Muscle of arm (tissue), 14 donors: ENCODE results near the gene ALKBH8. TPM values are rescaled to one million over a fixed set of nuclear protein-coding genes. Genes with fewer than 3 reads are reported as not detected.

Experiments used
- DNase-seq: peaks from one replicate; pipeline ENCODE4 v3.0.0-alpha.2; 2013
- long read RNA-seq, 11 donors: transcript quantifications; one replicate each; lab custom pipeline, GENCODE V29; 2026
- polyA plus RNA-seq, 12 donors: library from polyadenylated mRNA; unstranded; fragments of 120-200 nt; gene quantifications; one replicate each; pipeline ENCODE4 v1.2.1, GENCODE V29; 2013; ENCODE audit not compliant: insufficient read length in 12 of 12

ALKBH8 gene, protein sequence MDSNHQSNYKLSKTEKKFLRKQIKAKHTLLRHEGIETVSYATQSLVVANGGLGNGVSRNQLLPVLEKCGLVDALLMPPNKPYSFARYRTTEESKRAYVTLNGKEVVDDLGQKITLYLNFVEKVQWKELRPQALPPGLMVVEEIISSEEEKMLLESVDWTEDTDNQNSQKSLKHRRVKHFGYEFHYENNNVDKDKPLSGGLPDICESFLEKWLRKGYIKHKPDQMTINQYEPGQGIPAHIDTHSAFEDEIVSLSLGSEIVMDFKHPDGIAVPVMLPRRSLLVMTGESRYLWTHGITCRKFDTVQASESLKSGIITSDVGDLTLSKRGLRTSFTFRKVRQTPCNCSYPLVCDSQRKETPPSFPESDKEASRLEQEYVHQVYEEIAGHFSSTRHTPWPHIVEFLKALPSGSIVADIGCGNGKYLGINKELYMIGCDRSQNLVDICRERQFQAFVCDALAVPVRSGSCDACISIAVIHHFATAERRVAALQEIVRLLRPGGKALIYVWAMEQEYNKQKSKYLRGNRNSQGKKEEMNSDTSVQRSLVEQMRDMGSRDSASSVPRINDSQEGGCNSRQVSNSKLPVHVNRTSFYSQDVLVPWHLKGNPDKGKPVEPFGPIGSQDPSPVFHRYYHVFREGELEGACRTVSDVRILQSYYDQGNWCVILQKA
- polyA plus RNA-seq: 10 to 100 TPM in 3 of 12 donors, 1 to 10 TPM in 8, not detected in 1; 7.3 to 11.9 (median 9.3) TPM
- long read RNA-seq, donor 1, full-length matches to known transcripts: 1 of 1 reads
- long read RNA-seq, donor 1, partial matches to known transcripts: 0 of 1 reads
- long read RNA-seq, donor 1, other reads (novel, unspliced or antisense): 0 of 1 reads
- long read RNA-seq, donor 2, full-length matches to known transcripts: 3 of 3 reads
- long read RNA-seq, donor 2, partial matches to known transcripts: 0 of 3 reads
- long read RNA-seq, donor 2, other reads (novel, unspliced or antisense): 0 of 3 reads
- long read RNA-seq, donor 3: 0 reads
- long read RNA-seq, donor 4: 0 reads
- long read RNA-seq, donor 5: 0 reads
- long read RNA-seq, donor 6: 0 reads
- long read RNA-seq, donor 7, full-length matches to known transcripts: 2 of 2 reads
- long read RNA-seq, donor 7, partial matches to known transcripts: 0 of 2 reads
- long read RNA-seq, donor 7, other reads (novel, unspliced or antisense): 0 of 2 reads
- long read RNA-seq, donor 8: 0 reads
- long read RNA-seq, donor 9, full-length matches to known transcripts: 1 of 1 reads
- long read RNA-seq, donor 9, partial matches to known transcripts: 0 of 1 reads
- long read RNA-seq, donor 9, other reads (novel, unspliced or antisense): 0 of 1 reads
- long read RNA-seq, donor 10, full-length matches to known transcripts: 2 of 2 reads
- long read RNA-seq, donor 10, partial matches to known transcripts: 0 of 2 reads
- long read RNA-seq, donor 10, other reads (novel, unspliced or antisense): 0 of 2 reads
- long read RNA-seq, donor 11, partial matches to known transcripts: 5 of 6 reads
- long read RNA-seq, donor 11, other reads (novel, unspliced or antisense): 0 of 6 reads

DNA sequence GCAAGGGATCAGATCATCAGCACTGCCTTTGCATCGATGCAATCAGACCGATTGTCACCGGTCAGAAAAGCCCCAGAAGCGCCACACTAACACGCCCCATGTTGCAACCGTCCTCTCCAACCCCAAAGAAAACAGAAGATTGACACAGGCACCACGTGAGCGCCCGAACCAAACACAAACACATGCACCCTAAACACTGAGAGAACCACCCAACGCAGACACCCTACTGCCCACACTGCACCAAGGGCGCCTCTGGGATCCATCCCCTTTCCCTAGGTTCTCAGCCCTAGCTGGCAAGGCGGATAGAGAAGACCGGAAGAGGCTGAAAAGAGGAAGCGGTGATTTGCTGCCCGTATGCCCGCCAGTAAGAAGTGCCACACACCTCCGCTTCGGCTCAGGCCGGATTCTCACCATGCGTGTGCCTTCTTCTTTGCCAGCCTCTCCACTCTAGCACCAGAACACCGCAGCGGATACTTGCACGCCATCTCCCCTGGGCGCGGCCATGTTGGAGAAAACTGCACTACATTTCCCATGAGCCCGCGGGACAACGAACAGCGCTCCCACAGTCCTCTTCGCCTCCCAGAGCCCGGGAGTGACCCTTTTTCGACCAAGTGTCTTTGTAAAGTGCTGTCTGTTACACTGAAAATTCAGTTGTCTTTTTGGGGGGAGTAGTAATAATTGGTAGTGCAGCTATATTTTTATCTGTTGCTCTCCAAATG lies at the start of gene ALKBH8:
Gene ALKBH8 (minus strand): TSS at position 517 of the 719 bp plus-strand sequence. CDS start 4,842 bp downstream, outside the sequence.
- DNase-seq: peak; percentile 84

DNA sequence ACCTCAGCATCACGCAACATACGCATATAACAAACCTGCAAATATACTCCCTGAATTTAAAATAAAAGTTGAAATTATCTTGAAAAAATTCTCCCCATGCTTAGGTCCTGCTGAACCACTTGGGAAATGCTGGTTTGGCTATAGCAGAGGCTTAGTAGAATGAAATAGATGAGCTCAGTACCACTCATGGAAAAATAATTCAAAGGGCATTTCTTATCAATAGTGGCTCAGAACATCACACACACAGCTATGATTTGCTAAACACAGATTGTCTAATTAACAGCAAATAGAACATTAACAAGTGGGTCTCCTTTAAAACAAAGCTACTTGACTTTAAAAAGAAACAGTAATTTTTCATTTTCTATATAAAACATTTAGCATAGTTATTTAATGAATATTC lies 46.9 kb upstream of the ALKBH8 start:
- DNase-seq: no peak

DNA sequence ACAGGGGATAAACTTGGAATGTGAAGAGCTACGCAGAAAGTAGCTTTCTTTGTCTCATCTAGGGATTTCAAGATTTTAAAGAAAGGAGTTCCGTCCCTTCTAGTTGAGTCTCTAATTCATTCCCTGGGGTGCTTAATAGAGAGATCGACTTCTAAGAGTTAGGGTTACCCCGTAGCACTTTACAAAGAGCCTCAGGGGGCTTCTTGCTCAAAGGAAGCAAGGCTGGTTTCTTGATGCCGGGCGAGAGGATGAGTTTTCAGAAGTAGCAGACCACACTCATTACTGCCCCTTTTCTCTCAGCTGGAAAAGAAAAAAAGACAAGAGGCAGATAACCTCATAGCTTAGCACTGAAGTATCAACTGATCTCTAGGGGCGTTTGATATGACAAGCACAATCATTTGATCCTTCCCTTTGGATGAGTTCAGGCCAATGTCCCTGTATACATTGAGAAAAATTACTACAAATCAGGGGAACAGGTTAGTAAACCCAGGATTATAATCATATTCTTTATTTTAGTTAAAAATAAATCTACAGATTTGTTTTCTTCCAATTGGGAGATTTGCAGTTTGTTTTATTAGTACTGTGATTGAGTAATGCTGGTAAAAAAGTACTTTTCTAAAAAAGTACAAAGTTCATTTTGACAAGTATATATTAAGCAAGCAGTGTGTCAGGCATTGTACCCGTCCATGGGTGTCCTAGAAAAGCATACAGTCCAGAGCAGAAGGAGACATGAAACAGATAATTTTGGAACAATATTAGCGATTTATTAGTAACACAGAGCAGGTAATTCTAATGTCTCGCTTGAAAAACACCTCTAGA lies 44.1 kb upstream of the ALKBH8 start:
- no peak for DNase-seq

DNA sequence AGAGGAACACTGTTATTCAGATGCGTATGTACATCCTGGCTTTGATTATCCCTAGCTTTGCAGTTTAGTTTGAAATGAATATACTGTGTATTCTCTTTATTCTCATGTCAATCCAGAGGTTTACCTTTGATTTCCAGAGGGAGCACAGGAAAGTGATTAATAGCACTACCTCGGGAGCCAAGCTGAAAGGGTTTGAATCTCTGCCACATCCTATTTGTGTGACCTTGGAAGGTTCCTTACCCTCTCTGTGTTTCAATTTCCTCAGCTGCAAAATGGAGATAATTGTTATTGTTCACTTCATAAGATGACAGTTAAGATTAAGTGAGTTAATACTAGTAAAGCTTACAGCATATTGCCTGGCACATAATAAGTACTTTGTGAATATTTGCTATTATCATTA lies 43.3 kb upstream of the ALKBH8 start:
- DNase-seq: no peak

DNA sequence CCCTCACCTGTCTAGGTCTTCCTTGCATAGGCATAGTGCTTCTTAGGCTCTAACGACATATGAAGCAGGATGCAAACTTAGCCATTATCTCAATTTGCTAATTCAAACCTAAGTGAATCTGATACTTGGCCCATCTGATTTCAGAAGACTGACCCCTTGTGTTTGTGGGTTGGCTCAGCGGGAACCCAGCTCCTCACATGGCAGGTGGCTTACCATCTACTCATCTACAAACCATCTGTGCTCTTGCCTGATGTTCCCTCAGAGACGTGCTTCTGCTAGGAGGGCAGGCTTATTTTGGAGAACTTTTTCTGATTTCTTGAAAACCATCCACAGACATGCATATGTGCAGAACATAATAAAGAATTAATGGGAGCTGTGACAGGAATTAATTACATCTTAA lies 40.6 kb upstream of the ALKBH8 start:
- DNase-seq: no peak

DNA sequence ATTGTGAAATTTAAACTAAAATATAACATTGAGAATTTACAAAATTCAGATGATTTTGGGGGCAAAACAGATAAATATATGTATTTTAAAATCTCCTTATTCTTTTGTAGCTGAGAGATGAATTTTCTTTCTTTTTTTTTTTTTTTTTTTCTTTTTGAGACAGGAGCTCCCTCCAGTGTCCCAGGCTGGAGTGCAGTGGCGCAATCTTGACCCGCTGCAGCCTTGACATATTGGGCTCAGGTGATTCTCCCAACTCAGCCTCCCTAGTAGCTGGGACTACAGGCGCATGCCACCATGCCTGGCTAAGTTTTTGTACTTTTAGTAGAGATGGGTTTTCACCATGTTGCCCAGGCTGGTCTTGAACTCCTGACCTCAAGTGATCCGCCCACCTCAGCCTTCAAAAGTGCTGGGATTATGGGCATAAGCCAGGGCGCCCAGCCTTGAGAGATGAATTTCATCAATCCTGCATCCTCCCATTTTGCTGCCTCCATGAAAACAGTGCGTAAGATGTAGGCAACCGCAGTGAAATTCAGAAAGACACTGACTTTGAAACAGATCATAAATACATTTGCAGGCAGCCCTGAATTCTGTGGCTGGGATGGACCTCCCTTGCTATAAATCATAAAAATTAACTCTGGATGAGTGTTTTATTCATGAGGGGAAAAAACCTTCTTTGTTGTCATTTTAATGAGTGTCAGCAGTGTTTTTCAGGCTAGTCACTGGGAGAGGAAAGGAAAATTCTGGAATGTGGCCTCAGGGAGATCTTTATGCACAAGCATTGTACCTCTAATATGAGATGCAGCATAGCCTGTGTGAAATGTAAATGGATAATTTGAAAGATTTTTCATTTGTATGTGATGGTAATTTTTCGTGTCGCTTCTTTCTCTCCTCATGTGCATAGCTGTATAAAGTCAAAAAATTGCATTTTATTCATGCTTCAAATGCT lies 39.8 kb upstream of the ALKBH8 start:
- DNase-seq: no peak

DNA sequence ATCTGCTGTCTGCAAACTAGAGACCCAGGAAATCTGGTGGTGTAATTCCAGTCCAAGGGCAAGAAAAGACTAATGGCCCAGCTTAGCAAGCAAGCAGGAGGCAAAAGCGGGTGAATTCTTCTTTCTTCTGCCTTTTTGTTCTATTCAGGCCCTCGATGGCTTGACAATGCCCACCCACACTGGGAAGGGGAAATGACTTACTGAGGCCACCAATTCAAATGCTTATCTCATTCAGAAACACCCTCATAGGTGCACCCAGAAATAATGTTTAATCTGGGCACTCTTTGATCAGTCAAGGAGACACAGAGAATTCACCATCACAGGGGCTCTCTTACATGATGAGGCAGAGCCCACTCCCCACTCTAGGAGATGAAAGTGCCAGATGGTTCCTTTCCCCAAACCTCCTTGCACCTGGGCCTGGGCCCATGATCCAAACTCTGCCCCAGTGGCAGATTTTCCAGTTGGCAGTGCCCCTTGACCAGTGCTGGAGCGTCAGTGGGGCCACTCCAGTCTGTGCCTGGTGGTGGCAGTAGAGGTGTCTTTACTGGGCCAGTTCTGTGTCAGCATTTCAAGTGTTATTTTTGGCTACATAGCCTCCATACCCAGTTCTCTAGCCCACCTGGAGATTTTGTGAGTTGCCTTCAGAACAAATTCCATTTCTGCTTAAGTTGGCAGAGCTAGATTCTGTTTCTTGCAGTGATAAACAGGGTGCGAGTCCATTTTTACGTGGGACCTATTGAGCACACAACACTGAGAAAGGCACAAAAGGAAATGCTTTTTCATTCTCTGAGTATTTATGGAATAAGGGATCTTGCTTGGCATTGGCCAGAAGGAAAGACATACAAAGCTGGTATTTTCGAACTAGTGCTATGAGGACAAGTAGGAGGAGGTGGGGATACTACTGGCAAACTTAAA lies 32.9 kb upstream of the ALKBH8 start:
- DNase-seq: no peak

DNA sequence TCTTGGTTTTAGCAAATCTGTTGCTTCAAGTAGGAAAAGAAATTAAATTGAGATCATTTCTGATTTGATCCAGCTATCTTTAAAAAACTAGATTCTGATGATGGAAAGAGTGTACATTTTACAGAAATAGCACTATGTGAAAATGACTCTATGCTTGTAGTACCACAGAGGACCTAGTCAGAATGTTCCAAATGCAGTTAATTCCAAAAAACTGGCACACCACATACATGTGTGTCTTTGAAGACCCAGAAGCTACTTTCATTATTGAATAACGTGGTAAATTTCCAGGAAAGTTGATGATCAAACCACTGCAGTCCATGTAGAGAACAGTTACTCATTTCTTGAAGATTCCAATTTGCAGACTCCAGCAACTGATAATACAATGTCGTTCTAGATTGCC lies 29.2 kb upstream of the ALKBH8 start:
- no peak for DNase-seq

DNA sequence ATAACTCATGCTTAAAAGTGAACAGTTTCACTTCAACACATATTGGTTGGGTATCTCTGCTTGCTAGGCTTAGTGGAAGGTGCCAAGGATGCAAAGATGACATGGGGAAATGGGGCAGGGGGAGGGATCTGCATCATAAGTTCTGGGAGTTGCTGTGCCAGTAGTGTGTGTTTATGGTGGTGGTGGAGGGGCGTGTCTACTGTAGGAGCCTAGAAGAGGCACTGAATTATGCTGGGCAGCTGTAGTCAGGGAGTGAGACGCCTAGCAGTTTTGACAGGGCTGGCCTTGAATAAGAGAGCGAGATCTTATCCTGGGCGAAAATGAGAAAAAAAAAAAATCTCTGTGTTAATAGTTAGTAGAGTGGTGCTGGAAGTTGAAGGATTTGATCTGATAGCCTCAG lies 28.4 kb upstream of the ALKBH8 start:
- no peak for DNase-seq

DNA sequence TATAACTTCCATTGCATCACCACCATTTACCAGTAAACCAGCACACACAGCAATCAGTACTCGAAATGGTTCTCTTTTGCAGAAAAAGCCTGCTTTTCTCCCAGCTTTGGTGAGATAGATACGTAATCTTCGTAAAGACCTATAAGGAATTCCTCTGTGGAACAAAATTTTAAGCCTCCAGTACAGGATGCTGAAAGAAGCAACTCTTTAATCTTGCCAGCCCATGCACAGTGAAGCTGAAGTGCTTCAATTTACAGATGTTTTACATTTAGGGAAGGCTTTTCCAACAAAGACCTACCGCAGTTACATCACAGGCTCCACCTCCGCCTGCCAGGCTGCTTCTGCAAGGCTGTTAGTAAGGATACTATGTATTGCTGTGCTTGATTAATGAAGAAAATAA lies 27.3 kb upstream of the ALKBH8 start:
- DNase-seq: peak; percentile 27

DNA sequence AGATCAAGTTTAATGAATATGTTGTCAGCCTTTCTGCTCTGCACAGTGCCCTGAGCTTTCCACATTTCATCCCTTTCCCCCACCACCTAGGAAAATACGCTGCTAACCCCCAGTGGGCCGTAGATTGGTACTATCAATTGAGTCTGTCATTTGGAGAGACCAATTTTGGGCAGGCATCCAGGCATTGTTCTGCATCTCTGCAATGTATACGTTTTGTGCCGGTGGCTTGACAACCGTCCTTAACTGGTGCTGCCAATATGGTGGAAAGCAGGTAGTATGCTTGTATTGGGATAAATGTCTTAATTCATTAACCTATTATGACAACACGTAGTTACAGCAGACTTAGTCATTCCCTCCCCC lies 26.7 kb upstream of the ALKBH8 start:
- no peak for DNase-seq

DNA sequence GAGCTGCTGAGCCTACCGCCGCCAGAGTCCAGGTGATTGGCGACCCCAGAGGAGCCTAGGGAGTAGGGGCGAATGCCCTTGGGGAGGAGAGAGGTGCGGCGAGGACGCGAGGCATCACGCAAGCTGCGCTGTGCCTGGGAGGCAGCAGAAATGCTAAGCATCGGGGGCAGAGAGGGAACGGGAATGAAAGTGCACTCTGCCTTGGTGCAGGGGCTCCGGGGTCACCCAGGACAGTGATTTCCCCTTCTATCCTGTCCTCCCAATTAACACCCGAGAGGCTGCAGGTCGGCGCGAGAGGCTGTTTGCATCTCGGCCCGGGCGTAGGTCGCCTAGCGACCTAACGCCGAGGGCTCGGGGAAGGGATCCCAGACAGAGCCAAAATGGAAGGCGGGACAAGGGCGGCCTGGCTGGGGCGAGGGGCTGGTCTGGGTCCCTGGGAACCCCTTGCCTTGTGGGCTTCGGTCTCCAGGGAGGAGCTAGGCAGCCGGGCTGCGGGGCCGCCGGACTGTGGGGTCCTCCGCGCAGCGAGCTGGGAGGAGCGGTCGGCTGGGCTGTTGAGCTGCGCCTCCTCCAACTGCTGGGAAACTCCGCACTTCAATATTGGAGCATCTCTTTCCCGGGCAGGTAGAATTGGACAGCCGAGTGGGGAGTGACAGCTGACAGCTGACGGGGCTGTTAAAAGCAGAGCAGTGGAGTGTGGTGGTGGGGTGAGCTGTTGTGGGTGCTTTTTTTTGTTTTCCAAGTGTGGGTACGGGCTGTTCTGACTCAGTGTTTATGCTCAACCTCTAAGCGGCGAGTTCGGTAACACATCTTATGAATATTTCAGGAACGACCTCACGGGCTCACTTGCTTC lies 26.1 kb upstream of the ALKBH8 start:
- no peak for DNase-seq

DNA sequence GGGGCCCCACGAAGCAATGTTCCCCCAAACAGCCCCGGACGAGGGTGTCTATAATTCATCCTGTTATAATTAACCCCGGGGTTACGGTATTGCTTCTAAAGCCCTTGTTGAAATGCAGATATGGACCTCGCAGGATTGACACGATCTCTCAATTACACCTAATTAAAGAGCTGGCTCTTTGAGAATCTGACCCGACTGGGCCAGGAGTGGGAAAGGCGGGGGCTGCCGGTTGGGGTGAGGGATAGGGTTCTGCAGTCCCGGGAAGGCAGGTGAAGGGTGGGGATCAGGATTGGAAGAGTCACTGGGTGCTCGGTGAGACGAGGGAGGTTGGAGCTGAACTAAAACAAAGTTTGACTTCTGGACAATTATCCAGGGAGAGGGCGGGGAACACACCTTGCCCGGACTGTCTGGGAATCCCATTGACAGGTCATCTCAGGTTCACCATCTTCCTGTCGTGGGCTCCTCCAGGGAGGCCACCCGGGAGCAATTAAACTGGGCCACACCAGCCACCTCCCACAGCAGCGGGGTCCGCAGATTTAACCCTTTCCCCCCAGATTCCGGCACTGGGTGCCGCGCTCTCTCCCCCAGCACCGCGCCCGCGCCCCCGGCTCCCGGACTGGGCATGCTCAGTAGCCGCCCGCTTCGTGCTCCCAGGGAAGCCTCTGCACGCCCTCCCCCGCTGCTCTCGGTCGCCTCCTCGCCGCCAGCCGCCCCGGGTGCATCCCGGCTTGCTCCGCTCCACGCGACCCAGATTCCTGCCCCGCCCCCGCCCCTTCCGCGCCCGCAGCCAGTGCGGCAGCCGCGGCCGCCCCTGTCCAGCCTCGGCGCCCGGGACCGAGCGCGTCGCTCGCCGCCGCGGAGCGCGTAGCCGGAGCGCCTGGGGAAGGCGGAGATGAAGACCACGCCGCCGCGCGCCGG lies 25.2 kb upstream of the ALKBH8 start, which contains the start of gene ELMOD1:
Gene ELMOD1 (plus strand): TSS at position 688 of the 918 bp plus-strand sequence. CDS start 27,043 bp downstream, outside the sequence.
- DNase-seq: peak; percentile 45

DNA sequence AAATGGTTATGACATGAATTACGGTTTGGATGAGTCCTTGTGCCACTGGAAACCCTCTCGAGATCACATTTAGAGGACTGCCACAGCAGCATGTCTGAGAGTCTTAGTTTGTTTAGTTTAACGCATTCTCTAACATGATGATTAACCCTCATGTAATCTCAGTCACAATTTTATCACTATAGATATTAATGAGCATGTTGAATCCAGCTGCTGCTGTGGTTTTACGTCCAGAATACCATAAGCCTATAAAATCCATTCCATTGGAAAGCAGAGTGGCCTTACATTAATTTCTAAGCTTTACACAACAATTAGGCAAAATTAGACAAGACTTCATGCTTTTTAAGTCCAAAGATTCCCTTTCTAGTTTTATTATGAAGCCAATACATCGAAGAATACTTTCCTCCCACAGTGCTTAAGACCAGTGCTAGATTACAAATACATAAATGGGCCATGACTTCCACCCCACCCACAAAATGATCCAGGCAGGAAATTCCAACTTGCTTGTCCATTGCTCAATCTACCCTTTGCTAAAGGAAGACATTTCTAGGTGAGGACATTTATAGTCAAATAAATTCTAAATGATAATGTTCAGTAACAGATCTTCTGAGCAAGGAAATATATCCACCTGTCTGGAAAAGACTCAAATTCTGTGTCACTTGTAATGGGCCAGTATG lies 21.9 kb upstream of the ALKBH8 start:
- no peak for DNase-seq
